HEK293 (cell line): Measurements from ENCODE around the gene IRAK3.

Experiments used
- ZNF132 ChIP-seq: fragments of 450-650 bp; formaldehyde crosslinking; IDR thresholded peaks from 2 replicates; pipeline ENCODE4 v1.5.1; 2017; ENCODE audit warnings: missing biosample characterization, missing genetic modification characterization, borderline replicate concordance
- ZNF184 ChIP-seq: fragments of 450-650 bp; IDR thresholded peaks from 2 replicates; pipeline ENCODE4 v1.5.1; 2018; ENCODE audit warnings: missing biosample characterization, mild to moderate bottlenecking, missing genetic modification characterization
- TF ChIP-seq, protein P1 (sequence below): fragments of 450-650 bp; formaldehyde crosslinking; IDR thresholded peaks from 2 replicates; pipeline ENCODE4 v1.5.1; 2016; ENCODE audit warnings: missing biosample characterization, missing genetic modification characterization, low read depth
- TF ChIP-seq, protein P2 (sequence below): fragments of 450-650 bp; formaldehyde crosslinking; IDR thresholded peaks from 2 replicates; pipeline ENCODE4 v1.5.1; 2016; ENCODE audit warnings: missing biosample characterization, missing genetic modification characterization

- TF ChIP-seq ZNF132 (tag by site-specific recombination) (no peak), ZNF184 (no peak)
- TF ChIP-seq, protein P1, sequence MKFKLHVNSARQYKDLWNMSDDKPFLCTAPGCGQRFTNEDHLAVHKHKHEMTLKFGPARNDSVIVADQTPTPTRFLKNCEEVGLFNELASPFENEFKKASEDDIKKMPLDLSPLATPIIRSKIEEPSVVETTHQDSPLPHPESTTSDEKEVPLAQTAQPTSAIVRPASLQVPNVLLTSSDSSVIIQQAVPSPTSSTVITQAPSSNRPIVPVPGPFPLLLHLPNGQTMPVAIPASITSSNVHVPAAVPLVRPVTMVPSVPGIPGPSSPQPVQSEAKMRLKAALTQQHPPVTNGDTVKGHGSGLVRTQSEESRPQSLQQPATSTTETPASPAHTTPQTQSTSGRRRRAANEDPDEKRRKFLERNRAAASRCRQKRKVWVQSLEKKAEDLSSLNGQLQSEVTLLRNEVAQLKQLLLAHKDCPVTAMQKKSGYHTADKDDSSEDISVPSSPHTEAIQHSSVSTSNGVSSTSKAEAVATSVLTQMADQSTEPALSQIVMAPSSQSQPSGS = no peak
- TF ChIP-seq, protein P2, sequence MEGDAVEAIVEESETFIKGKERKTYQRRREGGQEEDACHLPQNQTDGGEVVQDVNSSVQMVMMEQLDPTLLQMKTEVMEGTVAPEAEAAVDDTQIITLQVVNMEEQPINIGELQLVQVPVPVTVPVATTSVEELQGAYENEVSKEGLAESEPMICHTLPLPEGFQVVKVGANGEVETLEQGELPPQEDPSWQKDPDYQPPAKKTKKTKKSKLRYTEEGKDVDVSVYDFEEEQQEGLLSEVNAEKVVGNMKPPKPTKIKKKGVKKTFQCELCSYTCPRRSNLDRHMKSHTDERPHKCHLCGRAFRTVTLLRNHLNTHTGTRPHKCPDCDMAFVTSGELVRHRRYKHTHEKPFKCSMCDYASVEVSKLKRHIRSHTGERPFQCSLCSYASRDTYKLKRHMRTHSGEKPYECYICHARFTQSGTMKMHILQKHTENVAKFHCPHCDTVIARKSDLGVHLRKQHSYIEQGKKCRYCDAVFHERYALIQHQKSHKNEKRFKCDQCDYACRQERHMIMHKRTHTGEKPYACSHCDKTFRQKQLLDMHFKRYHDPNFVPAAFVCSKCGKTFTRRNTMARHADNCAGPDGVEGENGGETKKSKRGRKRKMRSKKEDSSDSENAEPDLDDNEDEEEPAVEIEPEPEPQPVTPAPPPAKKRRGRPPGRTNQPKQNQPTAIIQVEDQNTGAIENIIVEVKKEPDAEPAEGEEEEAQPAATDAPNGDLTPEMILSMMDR (tag by site-specific recombination) = no peak
These were observed 29.9 kb upstream of the IRAK3 start for GRCh38 chr12:66159123-66159522.
